Right renal cortex interstitium (tissue), 3 donors: Measurements from ENCODE around the gene SULT4A1. TPM values are rescaled to one million over a fixed set of nuclear protein-coding genes. Genes with fewer than 3 reads are reported as not detected.

ENCODE experiments used
- DNase-seq, 3 donors: peaks; one replicate each; pipeline ENCODE4 v3.0.0-alpha.2; 2013; ENCODE audit warnings: low read depth in 3 of 3, low spot score in 2 of 3
- polyA plus RNA-seq, 3 donors: library from polyadenylated mRNA; unstranded; fragments of 120-200 nt; gene quantifications; one replicate each; pipeline ENCODE4 v1.2.1, GENCODE V29; 2013; ENCODE audit not compliant: insufficient read length in 3 of 3

Gene SULT4A1
- polyA plus RNA-seq, 3 donors, result 1.9 to 2.9 (median 2.1) TPM

DNA sequence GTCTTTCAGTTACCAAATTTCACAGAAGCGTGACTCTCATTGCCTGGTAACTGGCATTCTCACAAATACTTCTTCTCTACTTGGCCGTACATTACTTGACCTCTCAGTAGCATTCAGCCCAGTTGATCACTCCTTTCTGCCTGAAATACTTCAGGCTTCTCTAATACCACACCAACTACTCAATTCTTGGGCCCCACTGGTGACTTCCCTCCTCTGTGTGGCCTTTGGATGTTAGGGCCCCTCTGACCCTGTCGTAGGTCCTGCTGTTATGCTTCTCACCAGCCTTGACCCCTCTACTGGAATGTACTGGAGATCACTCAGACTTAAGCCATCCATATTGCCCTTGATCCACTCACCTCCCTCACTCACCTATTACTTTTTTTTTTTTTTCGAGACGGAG is 48.0 kb downstream of the SULT4A1 start:
- no peak for DNase-seq

DNA sequence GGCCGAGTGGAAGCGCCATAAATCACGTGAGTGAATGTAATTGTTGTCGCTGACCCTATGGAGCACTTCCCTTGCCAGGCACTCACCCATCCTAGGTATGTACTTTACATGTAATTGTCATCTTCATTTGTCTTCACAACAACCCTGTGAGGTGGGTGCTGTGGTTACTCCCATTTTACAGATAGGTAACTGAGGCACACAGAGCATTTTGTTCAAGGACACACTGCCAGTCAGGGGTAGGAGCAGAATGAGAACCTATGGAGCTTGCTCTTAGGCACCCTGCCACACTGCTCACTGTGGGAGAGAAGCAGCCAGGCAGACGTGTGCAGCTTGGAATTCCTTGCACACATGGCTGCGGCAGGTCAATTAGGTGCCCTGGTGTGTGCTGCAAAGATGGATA is 49.4 kb downstream of the SULT4A1 start:
- no peak for DNase-seq

DNA sequence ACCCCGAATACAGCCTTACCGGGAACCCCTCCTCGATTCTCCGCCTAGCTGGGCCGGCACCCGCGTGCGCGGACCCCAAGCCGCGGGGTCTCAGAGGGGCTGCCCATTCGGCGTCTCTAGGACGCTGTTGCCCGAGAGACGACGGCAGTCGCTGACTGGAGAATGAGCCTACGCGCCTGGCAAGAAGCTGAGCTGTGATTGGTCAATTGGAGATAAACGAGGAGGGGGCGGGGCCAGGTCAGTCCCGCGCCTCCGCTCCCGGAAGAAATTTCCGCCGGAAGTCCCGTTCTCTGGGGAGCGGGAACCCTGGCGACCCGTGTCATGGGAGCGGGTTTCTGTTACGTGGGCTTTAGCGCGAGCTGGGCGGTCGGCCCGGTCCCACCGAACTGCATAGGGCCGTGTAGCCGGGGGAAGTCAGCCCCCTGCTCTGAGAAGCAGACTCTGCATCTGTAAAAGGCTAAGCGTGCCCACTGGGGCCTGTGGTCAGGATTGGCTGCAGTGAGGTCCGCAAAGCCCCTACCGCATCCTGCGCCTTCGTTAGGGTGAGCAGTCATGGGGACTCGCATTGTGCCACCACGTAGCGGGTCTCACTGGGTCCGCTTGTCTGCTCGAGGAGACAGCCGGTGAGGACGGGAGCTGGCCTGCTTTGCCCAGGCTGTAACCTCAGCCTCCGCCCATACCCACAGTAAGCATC is 50.0 kb downstream of the SULT4A1 start, which contains the start of gene EFCAB6:
EFCAB6 (minus strand) TSS at position 157 of the 694 bp plus-strand sequence. CDS start 29,987 bp downstream, outside the sequence.
- peak; percentile 86 to 94 (median 92) for DNase-seq

DNA sequence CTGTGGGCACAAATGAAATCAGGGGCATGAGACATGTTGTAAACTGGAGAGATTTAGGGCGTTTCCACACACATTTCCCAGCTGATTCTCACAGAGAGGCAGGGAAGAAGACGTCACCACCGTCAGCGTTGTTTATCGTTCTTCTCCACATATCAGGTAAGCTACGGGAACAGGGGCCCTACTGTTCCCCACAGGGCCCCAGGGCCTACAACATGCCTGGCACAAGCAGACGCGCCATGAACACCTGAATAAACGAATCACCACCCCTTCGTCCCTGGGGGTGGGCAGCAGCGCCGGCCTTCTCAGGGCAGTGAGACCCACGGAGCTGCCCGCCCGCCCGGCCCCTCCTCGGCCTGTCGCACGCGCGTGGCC is 50.5 kb downstream of the SULT4A1 start:
- no peak for DNase-seq

DNA sequence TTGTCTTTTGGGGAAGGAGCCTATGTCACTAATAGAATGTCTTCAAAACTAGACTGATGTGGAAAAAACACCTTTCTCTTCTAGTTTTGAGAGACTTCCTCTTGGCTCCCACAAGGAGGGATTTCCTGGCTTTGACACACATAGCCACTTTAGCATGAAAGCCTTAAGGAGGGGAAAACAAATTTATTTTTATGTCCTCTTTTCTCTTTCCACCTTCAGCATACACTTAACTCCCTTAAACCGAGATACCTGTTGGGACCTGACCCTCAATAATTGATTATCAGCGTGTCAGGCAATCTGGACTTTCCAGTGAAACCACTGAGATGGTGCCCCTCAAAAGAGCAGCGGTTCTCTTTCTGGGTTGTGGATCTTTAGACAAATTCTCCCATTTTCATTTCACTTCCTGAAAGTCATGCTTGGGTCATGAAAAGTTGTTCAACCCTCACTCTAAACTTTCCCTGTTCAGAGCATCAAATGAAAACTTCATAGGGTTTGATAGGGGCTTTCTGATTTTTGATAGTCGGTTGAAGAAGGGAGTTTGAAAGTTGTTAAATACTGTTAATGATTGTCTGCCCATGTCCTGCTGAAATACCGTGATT is 59.3 kb downstream of the SULT4A1 start:
- DNase-seq, result no peak

DNA sequence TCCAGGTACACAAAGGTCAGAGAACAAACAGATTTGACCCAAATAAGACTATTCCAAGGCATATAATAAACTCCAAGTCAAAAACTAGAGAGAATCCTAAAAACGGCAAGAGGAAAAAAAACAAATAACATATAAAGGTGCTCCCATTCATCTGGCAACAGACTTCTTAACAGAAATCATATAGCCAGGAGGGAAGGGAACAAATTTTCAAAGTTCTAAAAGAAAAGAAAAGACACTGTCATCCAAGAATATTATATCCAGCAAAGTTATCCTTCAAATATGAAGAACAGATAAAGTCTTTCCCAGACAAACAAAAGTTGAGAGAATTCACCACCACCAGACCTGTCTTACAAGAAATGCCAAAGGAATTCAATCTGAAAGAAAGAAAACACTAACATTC is 61.3 kb downstream of the SULT4A1 start:
- DNase-seq, result no peak

DNA sequence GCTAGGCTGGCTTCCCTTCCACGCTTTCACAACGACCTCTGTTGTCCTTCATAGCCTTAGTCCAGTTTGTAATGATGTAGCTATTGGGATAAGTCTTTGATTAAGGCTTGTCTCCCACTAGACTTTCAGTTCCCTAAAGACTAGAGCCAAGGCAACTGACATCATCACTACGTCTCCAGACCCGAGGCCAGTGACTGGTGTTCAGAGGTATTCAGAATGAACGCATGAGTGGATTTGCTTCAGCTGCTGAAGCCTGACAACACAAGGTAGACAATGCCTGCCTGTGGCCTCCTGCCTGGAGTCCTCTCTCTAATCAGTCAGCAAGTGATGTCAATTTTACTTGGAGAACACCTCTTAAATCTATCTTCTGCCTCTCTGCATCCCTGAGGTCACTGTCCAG is 63.8 kb downstream of the SULT4A1 start:
- no peak for DNase-seq

DNA sequence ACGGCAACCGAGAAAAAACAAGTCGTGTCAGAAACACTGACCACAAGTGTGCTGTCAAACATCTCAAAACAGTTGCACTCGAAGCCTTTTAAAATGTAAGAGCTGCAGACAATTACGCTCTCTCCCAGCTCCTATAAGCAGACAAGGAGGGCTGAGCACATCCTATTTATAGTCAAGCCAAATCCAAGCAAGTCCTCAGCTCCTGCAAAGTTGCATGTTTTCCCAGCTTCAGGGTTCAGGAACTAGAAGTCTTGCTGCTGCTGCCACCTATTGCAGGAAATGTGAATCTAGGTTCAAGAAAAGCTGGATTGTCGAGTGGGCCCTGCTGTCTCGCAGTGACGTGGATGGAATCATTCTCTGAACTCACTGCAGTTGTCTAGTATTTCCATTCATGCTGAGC is 65.7 kb downstream of the SULT4A1 start:
- DNase-seq, result peak in 1 of 3 donors; percentile 29

DNA sequence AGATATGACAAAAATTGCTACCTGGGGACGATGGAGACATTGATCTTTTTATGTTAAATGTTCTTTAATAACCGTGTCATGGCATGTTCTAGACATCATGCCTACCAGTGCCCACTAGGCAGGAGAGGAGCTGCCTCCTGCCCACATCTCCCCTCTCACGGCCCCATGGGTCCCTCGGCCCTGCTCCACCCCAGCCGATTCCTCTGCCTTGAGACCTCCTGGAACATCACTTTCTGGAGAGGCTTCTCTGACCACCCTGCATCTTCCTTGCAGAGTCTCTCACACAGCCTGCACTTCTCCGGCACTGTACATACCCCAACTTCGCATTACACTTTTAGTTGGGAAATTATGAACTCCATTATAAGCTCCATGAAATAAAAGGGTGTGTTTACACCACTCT is 67.0 kb downstream of the SULT4A1 start:
- no peak for DNase-seq

DNA sequence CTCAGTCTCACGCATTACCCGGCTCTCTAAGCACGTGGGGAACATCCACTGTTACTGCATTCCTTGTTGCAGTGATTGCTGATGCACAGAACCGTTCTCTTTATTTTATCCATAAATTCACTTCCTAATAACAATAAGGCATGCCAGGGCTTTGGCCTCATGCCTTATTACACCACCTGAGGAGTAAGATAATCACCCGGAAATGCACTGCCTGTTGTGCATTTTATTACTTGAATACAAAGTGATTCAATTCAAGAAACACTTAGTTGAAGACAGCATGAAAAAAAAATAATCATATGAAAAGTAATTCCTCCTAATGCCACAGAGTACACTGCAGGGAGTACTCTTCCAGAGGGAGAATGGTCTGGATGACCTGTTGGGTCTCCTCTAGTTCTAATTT is 69.4 kb downstream of the SULT4A1 start:
- no peak for DNase-seq

DNA sequence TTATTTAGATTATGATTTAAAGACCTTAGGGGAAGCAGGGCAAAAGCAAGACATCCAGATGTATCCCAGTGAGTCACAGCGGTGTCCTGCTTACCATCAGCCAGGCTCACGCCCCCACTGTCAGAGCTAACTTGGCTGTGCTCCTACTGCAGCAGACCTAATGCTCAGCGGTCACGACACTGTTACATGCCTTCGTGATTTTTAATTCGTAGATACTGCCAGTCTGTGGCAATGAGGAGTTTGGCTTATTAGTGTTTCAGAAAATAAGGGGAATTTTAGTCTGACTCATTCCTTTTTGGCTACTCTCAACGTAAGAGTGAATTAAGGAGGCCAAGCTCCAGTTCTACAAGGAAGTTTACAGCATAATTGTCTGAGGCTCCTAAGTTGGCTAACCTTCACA is 72.9 kb downstream of the SULT4A1 start:
- DNase-seq, result no peak

DNA sequence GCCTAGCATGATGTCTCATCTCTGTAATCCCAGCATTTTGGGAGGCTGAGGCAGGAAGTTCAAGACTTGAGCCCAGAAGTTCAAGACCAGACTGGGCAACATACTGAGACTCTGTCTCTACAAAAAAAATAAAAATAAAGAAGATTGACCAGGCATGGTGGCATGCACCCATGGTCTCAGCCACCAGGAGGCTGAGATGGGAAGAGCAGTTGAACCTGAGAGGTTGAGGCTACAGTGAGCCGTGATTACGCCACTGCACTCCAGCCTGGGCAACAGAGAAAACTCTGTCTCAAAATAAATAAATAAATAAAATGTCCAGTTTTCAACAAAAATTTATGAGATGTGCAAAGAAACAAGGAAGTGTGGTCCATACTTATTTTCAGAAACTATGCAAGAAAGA is 78.5 kb downstream of the SULT4A1 start:
- no peak for DNase-seq

DNA sequence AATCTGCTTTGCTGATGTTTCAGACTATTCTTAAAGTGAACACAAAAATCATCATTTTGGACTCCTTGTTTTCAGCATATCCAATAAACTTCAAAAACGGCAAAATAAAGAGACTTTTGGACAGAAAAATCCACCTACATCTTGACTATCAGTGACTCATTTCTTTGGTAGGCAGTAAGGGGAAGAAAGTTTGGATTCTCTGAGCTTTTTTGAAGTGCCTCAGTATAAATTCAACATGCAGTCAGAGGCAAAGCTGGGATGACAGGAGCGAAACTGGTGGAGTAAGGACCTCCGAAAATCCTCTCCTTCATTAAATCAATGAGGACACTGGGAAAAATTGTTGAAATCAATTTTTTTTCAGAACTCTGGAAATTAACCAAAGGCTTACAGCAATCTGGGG is 79.9 kb downstream of the SULT4A1 start:
- no peak for DNase-seq

DNA sequence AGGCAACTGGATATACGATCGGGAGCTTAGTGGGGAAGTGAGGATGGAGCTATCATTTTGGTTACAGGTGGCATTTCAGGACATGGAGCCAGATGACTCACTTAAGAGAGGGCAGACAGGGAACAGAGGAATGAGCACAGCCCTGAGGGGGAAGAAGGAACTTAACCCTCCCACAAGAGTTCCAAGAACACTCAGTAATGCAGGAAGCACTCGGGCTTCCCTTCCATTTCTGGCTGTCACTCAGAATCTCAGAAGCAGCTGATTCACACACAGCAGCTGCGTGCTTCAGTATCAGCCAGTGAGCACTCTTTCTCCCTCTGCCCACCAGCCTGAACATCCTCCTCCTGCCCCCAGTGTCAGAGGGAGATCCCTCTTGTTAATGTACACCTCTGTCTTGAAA is 85.0 kb downstream of the SULT4A1 start:
- DNase-seq, result peak in 1 of 3 donors; percentile 4

DNA sequence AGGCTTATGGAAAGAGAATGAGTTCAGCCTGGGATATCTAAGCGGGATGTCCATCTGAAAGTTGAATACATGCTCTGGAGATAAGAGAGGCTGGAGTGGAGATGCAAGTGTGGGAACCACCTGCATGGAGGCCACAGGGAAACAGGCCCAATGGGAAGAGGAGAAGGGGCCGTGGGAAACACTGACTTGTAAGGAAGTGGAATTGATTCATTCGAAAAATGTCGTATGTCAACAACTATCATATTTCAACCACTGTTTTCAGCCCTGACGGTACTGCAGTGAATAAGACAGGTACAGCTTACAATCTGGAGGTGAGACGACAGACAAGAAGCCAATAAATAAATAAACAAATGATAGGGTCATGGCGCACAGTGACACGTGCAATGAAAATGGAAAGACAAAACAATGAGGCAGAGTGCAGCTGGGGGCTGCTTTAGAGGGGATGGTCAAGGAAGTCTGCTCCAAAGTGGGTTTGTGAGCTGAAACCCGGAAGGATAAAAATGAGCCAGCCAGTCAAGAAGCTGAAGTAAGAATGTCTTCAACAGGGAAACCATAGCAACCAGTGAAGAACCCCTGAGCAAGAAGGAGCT is 86.1 kb downstream of the SULT4A1 start:
- no peak for DNase-seq

Other genes with a start within 250 kb of the SULT4A1 start
- gene EFCAB6, start 50.2 kb downstream of the SULT4A1 start, polyA plus RNA-seq, result 1 to 10 TPM; 5.1 to 5.6 (median 5.6) TPM
- gene PNPLA5, start 29.5 kb upstream of the SULT4A1 start, polyA plus RNA-seq, result under 1 TPM; 0.06 to 0.14 (median 0.08) TPM
- 1 to 10 TPM; 1.1 to 1.8 (median 1.4) TPM for gene PNPLA3, start 61.3 kb upstream of the SULT4A1 start, polyA plus RNA-seq
- 10 to 100 TPM; 63.8 to 69.4 (median 65.0) TPM for gene SAMM50, start 92.9 kb upstream of the SULT4A1 start, polyA plus RNA-seq
- 10 to 100 TPM; 20.8 to 24.2 (median 23.5) TPM for gene PARVB, start 161.8 kb upstream of the SULT4A1 start, polyA plus RNA-seq